Measurements from ENCODE around the gene JMJD6. TPM values are rescaled to one million over a fixed set of nuclear protein-coding genes. Genes with fewer than 3 reads are reported as not detected.
A peak's percentile ranks its signal among the peaks of the same experiment; 100 is the strongest.
"Not testable (repeated sequence)": the region's sequence is repeated elsewhere in the genome, so short reads cannot be mapped to it uniquely, and the experiment has no call there.

JMJD6 gene
- total RNA-seq, 4 donors from 2014 or later, result 13.8 to 22.1 (median 17.7) TPM

DNA sequence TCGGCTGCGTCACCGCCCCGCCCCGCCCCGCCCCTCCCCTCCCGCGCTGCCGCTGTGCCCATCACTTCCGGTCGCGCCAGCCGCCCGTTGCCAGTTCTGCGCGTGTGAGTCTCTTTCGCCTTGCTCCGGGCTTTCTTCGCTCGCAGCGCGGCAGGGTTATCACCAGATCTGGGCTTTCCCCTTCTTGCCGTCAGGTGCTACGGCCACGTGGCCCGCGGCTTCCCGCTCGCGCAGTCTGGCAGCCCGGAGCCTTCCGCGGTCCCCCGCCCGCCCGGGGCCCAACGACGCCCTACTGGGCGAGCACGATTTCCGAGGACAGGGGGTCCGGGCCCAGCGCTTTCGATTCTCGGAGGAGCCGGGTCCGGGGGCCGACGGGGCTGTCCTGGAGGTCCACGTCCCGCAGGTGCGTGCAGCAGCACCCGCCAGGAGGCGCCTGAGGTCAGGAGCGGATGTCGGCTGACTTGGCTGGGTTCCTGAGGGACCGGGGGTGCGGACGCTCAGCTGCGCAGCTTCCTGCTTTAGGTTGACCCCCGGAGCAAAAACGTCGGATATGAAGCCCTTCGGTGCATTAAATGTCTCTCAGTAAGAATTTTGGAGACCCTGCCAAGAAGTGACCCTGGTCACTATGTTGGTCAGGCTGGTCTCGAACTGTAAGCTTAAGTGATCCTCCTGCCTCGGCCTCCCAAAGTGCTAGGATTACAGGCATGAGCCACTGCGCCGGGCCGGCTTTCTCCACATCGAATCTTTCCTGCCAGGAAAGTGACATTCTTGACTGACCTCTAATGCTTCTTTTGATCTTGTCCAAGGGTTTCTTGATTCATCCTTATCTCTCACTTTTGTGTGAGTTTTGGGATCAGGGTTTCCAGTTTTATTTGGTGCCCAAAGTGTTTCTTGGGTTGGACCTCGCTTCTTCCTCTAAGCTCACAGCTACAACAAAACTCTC lies 641 bp upstream of the JMJD6 start, which contains the start of gene METTL23:
TSS of gene METTL23 (plus strand) at position 64 of the 943 bp plus-strand sequence. CDS start 2,872 bp downstream, outside the sequence.
- H3K36me3 ChIP-seq, result peaks cover 36% of the 10 kb centered on the region
- peak; percentile 92 to 93 for DNase-seq (ENCODE audit: low spot score in 2 of 2)

GRCh38 chr17:76725580-76726230 lies 701 bp downstream of the JMJD6 start:
- Histone ChIP-seq H3K9me3 (no peaks in the 10 kb centered on the region), H3K36me3 (peaks cover 40% of the 10 kb centered on the region), H3K4me1 (peaks cover 49% of the 10 kb centered on the region), H3K4me3 (peak overlapping the region; percentile 83), H3K27me3 (no peaks in the 10 kb centered on the region), H3K27ac (peak overlapping the region; percentile 97)
- 3% methylated on average over 32 of the region's 38 CpGs for WGBS
- DNase-seq (ENCODE audit: low spot score in 2 of 2), result peak; percentile 81 to 87
- TF ChIP-seq POLR2A (IDR thresholded peaks at IDR 0.05) (no peak), CTCF (IDR thresholded peaks at IDR 0.05) (no peak), EP300 (IDR thresholded peaks at IDR 0.05) (no peak), POLR2AphosphoS5 (IDR thresholded peaks at IDR 0.05) (no peak)

More for the DNA sequence above, 641 bp upstream of the JMJD6 start, which contains the start of gene METTL23:
- peak within 1 kb of the TSS; percentile 97 for H3K27ac ChIP-seq
- 1% methylated on average over 50 of the region's 71 CpGs for WGBS
- H3K4me1 ChIP-seq, result peaks cover 59% of the 10 kb centered on the region
- TF ChIP-seq EP300 (IDR thresholded peaks at IDR 0.05) (no peak), POLR2A (IDR thresholded peaks at IDR 0.05) (no peak), POLR2AphosphoS5 (IDR thresholded peaks at IDR 0.05) (peak; percentile 8 to 28 (median 12)), CTCF (IDR thresholded peaks at IDR 0.05) (peak; percentile 44 to 67)
- H3K4me3 ChIP-seq, result peak within 1 kb of the TSS; percentile 83
- H3K27me3 ChIP-seq, result no peaks in the 10 kb centered on the region
- H3K9me3 ChIP-seq, result no peaks in the 10 kb centered on the region

- TF ChIP-seq POLR2A (IDR thresholded peaks at IDR 0.05) (no peak), EP300 (IDR thresholded peaks at IDR 0.05) (no peak), CTCF (IDR thresholded peaks at IDR 0.05) (no peak), POLR2AphosphoS5 (IDR thresholded peaks at IDR 0.05) (no peak)
- no peak overlapping the region for H3K4me3 ChIP-seq
- no peak overlapping the region for H3K27ac ChIP-seq
- DNase-seq (ENCODE audit: low spot score in 2 of 2), result no peak
- peaks cover 55% of the 10 kb centered on the region for H3K36me3 ChIP-seq
- no peaks in the 10 kb centered on the region for H3K9me3 ChIP-seq
- H3K4me1 ChIP-seq, result peaks cover 37% of the 10 kb centered on the region
- 98% methylated on average over 9 of the region's 9 CpGs for WGBS
- no peaks in the 10 kb centered on the region for H3K27me3 ChIP-seq
Observed at GRCh38 chr17:76723812-76724211, 2.6 kb downstream of the JMJD6 start.

GRCh38 chr17:76722977-76723376 lies 3.4 kb downstream of the JMJD6 start:
- not testable (repeated sequence) for H3K27me3 ChIP-seq, H3K9me3 ChIP-seq, H3K27ac ChIP-seq, H3K4me3 ChIP-seq
- Histone ChIP-seq H3K4me1 (peaks cover 33% of the 10 kb centered on the region), H3K36me3 (peaks cover 63% of the 10 kb centered on the region)
- 99% methylated on average over 8 of the region's 8 CpGs for WGBS
- peak in 1 of 2 donors; percentile 44 for DNase-seq (ENCODE audit: low spot score in 2 of 2)

DNA sequence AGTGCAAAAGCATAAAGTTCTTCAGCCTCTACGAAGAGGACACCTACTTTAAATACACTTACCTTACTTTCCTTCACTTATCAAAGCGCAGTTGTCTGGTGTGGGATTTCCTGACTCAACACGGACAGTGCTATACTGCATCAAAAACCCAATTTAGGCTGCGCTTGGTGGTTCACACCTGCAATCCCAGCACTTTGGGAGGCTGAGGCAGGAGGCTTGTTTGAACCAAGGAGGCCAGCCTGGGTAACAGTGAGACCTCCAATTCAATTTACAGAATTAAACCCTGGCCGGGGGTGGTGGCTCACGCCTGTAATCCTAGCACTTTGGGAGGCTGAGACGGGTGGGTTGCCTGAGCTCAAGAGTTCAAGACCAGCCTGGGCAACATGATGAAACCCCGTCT lies 4.1 kb downstream of the JMJD6 start:
- DNase-seq (ENCODE audit: low spot score in 2 of 2), result peak in 1 of 2 donors; percentile 53
- Histone ChIP-seq H3K36me3 (peaks cover 69% of the 10 kb centered on the region), H3K4me3 (no peak overlapping the region), H3K9me3 (no peaks in the 10 kb centered on the region), H3K27me3 (no peaks in the 10 kb centered on the region), H3K27ac (no peak overlapping the region), H3K4me1 (peaks cover 29% of the 10 kb centered on the region)
- no peak for TF ChIP-seq EP300 (IDR thresholded peaks at IDR 0.05)
- no peak for TF ChIP-seq POLR2AphosphoS5 (IDR thresholded peaks at IDR 0.05)
- TF ChIP-seq POLR2A (IDR thresholded peaks at IDR 0.05), result no peak
- TF ChIP-seq CTCF (IDR thresholded peaks at IDR 0.05), result no peak
- 97% methylated on average over 8 of the region's 8 CpGs for WGBS
